Hypothalamus (tissue), 51 donors: Measurements from ENCODE around the gene ZNF8.
"Not testable (repeated sequence)": the region's sequence is repeated elsewhere in the genome, so short reads cannot be mapped to it uniquely, and the experiment has no call there.

Experiments
- DNase-seq, 51 donors: peaks; one replicate each; lab custom pipeline; 2025; lab: John Stamatoyannopoulos, UW

The ZNF8 gene

GRCh38 chr19:58278541-58279041 is at the start of gene ZNF8:
ZNF8 (plus strand) TSS chr19:58278955; CDS start chr19:58279082, 127 bp downstream.
- DNase-seq, result peak; percentile 82 to 98 (median 95)

GRCh38 chr19:58229255-58229639 is 49.5 kb upstream of the ZNF8 start:
- peak in 19 of 51 donors; percentile 4 to 59 (median 19) for DNase-seq

- no peak for DNase-seq
These were observed 41.4 kb upstream of the ZNF8 start for GRCh38 chr19:58237324-58237723.

- DNase-seq, result no peak
These were observed 35.4 kb upstream of the ZNF8 start for GRCh38 chr19:58243351-58243750.

- no peak for DNase-seq
These were observed 29.9 kb upstream of the ZNF8 start for GRCh38 chr19:58248886-58249285.

GRCh38 chr19:58252102-58252685 is 26.6 kb upstream of the ZNF8 start:
- DNase-seq, result no peak

GRCh38 chr19:58258259-58258658 is 20.5 kb upstream of the ZNF8 start:
- not testable (repeated sequence) for DNase-seq

- no peak for DNase-seq
These were observed 17.2 kb upstream of the ZNF8 start for GRCh38 chr19:58261600-58261967.

- DNase-seq, result no peak
These were observed 16.5 kb upstream of the ZNF8 start for GRCh38 chr19:58261968-58262921.

GRCh38 chr19:58262922-58263296 is 15.8 kb upstream of the ZNF8 start:
- DNase-seq, result no peak

- no peak for DNase-seq
These were observed 13.7 kb upstream of the ZNF8 start for GRCh38 chr19:58265100-58265499.

- no peak for DNase-seq
These were observed 10.4 kb upstream of the ZNF8 start for GRCh38 chr19:58268344-58268743.

- peak in 2 of 51 donors; percentile 27 to 30 for DNase-seq
These were observed 4.0 kb upstream of the ZNF8 start for GRCh38 chr19:58274771-58275201.

- no peak for DNase-seq
These were observed 3.2 kb upstream of the ZNF8 start for GRCh38 chr19:58275564-58275963.

GRCh38 chr19:58277197-58277596 is 1.6 kb upstream of the ZNF8 start:
- no peak for DNase-seq

GRCh38 chr19:58277748-58278540 is 811 bp upstream of the ZNF8 start:
- DNase-seq, result no peak

GRCh38 chr19:58279042-58279924 is 528 bp downstream of the ZNF8 start:
- DNase-seq, result peak in 45 of 51 donors; percentile 14 to 85 (median 63)

GRCh38 chr19:58279925-58280316 is 1.2 kb downstream of the ZNF8 start:
- DNase-seq, result no peak

- DNase-seq, result peak in 1 of 51 donors; percentile 12
These were observed 5.4 kb downstream of the ZNF8 start for GRCh38 chr19:58284199-58284598.

- no peak for DNase-seq
These were observed 13.2 kb downstream of the ZNF8 start for GRCh38 chr19:58291943-58292342.
